ENCODE measurements around the gene WWOX. TPM values are rescaled to one million over a fixed set of nuclear protein-coding genes. Genes with fewer than 3 reads are reported as not detected.
"Not testable (repeated sequence)": the region's sequence is repeated elsewhere in the genome, so short reads cannot be mapped to it uniquely, and the experiment has no call there.

The WWOX gene
- total RNA-seq, 1 donor from 2014 or later: 16.7 TPM

- Histone ChIP-seq H3K27ac (ENCODE audit: low read depth, low read length) (no peak overlapping the region), H3K27me3 (ENCODE audit: control insufficient read depth in 3 of 3, insufficient read depth in 3 of 3, low read length in 3 of 3) (no peaks in the 10 kb centered on the region), H3K9ac (ENCODE audit: low read depth in 1 of 3, low read length in 3 of 3) (no peak overlapping the region), H3K9me3 (ENCODE audit: control insufficient read depth in 3 of 3, low read length in 3 of 3) (no peaks in the 10 kb centered on the region), H3K4me3 (ENCODE audit: low read length in 3 of 3) (no peak overlapping the region), H3K36me3 (ENCODE audit: control insufficient read depth in 3 of 3, insufficient read depth in 3 of 3, low read length in 3 of 3) (no peaks in the 10 kb centered on the region), H3K4me1 (ENCODE audit: control insufficient read depth in 3 of 3, insufficient read depth in 3 of 3, low read length in 3 of 3) (peaks cover 7 to 11% (median 10%) of the 10 kb centered on the region in 3 donors)
These were observed 411.0 kb downstream of the WWOX start for GRCh38 chr16:78510496-78510895.

- Histone ChIP-seq H3K27ac (ENCODE audit: low read depth, low read length) (no peak overlapping the region), H3K36me3 (ENCODE audit: control insufficient read depth in 3 of 3, insufficient read depth in 3 of 3, low read length in 3 of 3) (no peaks in the 10 kb centered on the region), H3K4me1 (ENCODE audit: control insufficient read depth in 3 of 3, insufficient read depth in 3 of 3, low read length in 3 of 3) (peaks cover 0 to 4% (median 0%) of the 10 kb centered on the region in 3 donors), H3K9ac (ENCODE audit: low read depth in 1 of 3, low read length in 3 of 3) (no peak overlapping the region), H3K27me3 (ENCODE audit: control insufficient read depth in 3 of 3, insufficient read depth in 3 of 3, low read length in 3 of 3) (no peaks in the 10 kb centered on the region), H3K9me3 (ENCODE audit: control insufficient read depth in 3 of 3, low read length in 3 of 3) (no peaks in the 10 kb centered on the region), H3K4me3 (ENCODE audit: low read length in 3 of 3) (no peak overlapping the region)
These were observed 414.4 kb downstream of the WWOX start for GRCh38 chr16:78513838-78514237.

- H3K27me3 ChIP-seq (ENCODE audit: control insufficient read depth in 3 of 3, insufficient read depth in 3 of 3, low read length in 3 of 3); H3K36me3 ChIP-seq (ENCODE audit: control insufficient read depth in 3 of 3, insufficient read depth in 3 of 3, low read length in 3 of 3); H3K4me1 ChIP-seq (ENCODE audit: control insufficient read depth in 3 of 3, insufficient read depth in 3 of 3, low read length in 3 of 3); H3K4me3 ChIP-seq (ENCODE audit: low read length in 3 of 3); H3K27ac ChIP-seq (ENCODE audit: low read depth, low read length); H3K9me3 ChIP-seq (ENCODE audit: control insufficient read depth in 3 of 3, low read length in 3 of 3); H3K9ac ChIP-seq (ENCODE audit: low read depth in 1 of 3, low read length in 3 of 3): not testable (repeated sequence)
These were observed 415.4 kb downstream of the WWOX start for GRCh38 chr16:78514888-78515287.

- Histone ChIP-seq H3K9me3 (ENCODE audit: control insufficient read depth in 3 of 3, low read length in 3 of 3) (no peaks in the 10 kb centered on the region), H3K4me3 (ENCODE audit: low read length in 3 of 3) (no peak overlapping the region), H3K36me3 (ENCODE audit: control insufficient read depth in 3 of 3, insufficient read depth in 3 of 3, low read length in 3 of 3) (no peaks in the 10 kb centered on the region), H3K27me3 (ENCODE audit: control insufficient read depth in 3 of 3, insufficient read depth in 3 of 3, low read length in 3 of 3) (no peaks in the 10 kb centered on the region), H3K9ac (ENCODE audit: low read depth in 1 of 3, low read length in 3 of 3) (no peak overlapping the region), H3K27ac (ENCODE audit: low read depth, low read length) (no peak overlapping the region), H3K4me1 (ENCODE audit: control insufficient read depth in 3 of 3, insufficient read depth in 3 of 3, low read length in 3 of 3) (peaks cover 0 to 4% (median 0%) of the 10 kb centered on the region in 3 donors)
These were observed 416.0 kb downstream of the WWOX start for GRCh38 chr16:78515421-78515820.

- H3K9me3 ChIP-seq (ENCODE audit: control insufficient read depth in 3 of 3, low read length in 3 of 3): no peaks in the 10 kb centered on the region
- H3K9ac ChIP-seq (ENCODE audit: low read depth in 1 of 3, low read length in 3 of 3): no peak overlapping the region
- no peaks in the 10 kb centered on the region for H3K36me3 ChIP-seq (ENCODE audit: control insufficient read depth in 3 of 3, insufficient read depth in 3 of 3, low read length in 3 of 3)
- H3K27me3 ChIP-seq (ENCODE audit: control insufficient read depth in 3 of 3, insufficient read depth in 3 of 3, low read length in 3 of 3): no peaks in the 10 kb centered on the region
- no peak overlapping the region for H3K4me3 ChIP-seq (ENCODE audit: low read length in 3 of 3)
- peaks cover 0 to 4% (median 0%) of the 10 kb centered on the region in 3 donors for H3K4me1 ChIP-seq (ENCODE audit: control insufficient read depth in 3 of 3, insufficient read depth in 3 of 3, low read length in 3 of 3)
- H3K27ac ChIP-seq (ENCODE audit: low read depth, low read length): no peak overlapping the region
These were observed 416.7 kb downstream of the WWOX start for GRCh38 chr16:78516006-78516736.

- Histone ChIP-seq H3K27me3 (ENCODE audit: control insufficient read depth in 3 of 3, insufficient read depth in 3 of 3, low read length in 3 of 3) (no peaks in the 10 kb centered on the region), H3K4me3 (ENCODE audit: low read length in 3 of 3) (no peak overlapping the region), H3K27ac (ENCODE audit: low read depth, low read length) (no peak overlapping the region), H3K4me1 (ENCODE audit: control insufficient read depth in 3 of 3, insufficient read depth in 3 of 3, low read length in 3 of 3) (peaks cover 0 to 4% (median 0%) of the 10 kb centered on the region in 3 donors), H3K36me3 (ENCODE audit: control insufficient read depth in 3 of 3, insufficient read depth in 3 of 3, low read length in 3 of 3) (no peaks in the 10 kb centered on the region), H3K9me3 (ENCODE audit: control insufficient read depth in 3 of 3, low read length in 3 of 3) (no peaks in the 10 kb centered on the region), H3K9ac (ENCODE audit: low read depth in 1 of 3, low read length in 3 of 3) (no peak overlapping the region)
These were observed 420.4 kb downstream of the WWOX start for GRCh38 chr16:78519896-78520295.

GRCh38 chr16:78520470-78520869 is 421.0 kb downstream of the WWOX start:
- no peak overlapping the region for H3K4me3 ChIP-seq (ENCODE audit: low read length in 3 of 3)
- H3K4me1 ChIP-seq (ENCODE audit: control insufficient read depth in 3 of 3, insufficient read depth in 3 of 3, low read length in 3 of 3): peaks cover 0 to under 1% (median 0%) of the 10 kb centered on the region in 3 donors
- no peaks in the 10 kb centered on the region for H3K27me3 ChIP-seq (ENCODE audit: control insufficient read depth in 3 of 3, insufficient read depth in 3 of 3, low read length in 3 of 3)
- no peak overlapping the region for H3K9ac ChIP-seq (ENCODE audit: low read depth in 1 of 3, low read length in 3 of 3)
- no peaks in the 10 kb centered on the region for H3K36me3 ChIP-seq (ENCODE audit: control insufficient read depth in 3 of 3, insufficient read depth in 3 of 3, low read length in 3 of 3)
- no peaks in the 10 kb centered on the region for H3K9me3 ChIP-seq (ENCODE audit: control insufficient read depth in 3 of 3, low read length in 3 of 3)
- H3K27ac ChIP-seq (ENCODE audit: low read depth, low read length): no peak overlapping the region

- H3K27ac ChIP-seq (ENCODE audit: low read depth, low read length): no peak overlapping the region
- H3K4me1 ChIP-seq (ENCODE audit: control insufficient read depth in 3 of 3, insufficient read depth in 3 of 3, low read length in 3 of 3): no peaks in the 10 kb centered on the region
- no peaks in the 10 kb centered on the region for H3K9me3 ChIP-seq (ENCODE audit: control insufficient read depth in 3 of 3, low read length in 3 of 3)
- H3K9ac ChIP-seq (ENCODE audit: low read depth in 1 of 3, low read length in 3 of 3): no peak overlapping the region
- no peaks in the 10 kb centered on the region for H3K27me3 ChIP-seq (ENCODE audit: control insufficient read depth in 3 of 3, insufficient read depth in 3 of 3, low read length in 3 of 3)
- no peak overlapping the region for H3K4me3 ChIP-seq (ENCODE audit: low read length in 3 of 3)
- H3K36me3 ChIP-seq (ENCODE audit: control insufficient read depth in 3 of 3, insufficient read depth in 3 of 3, low read length in 3 of 3): no peaks in the 10 kb centered on the region
These were observed 422.9 kb downstream of the WWOX start for GRCh38 chr16:78522327-78522726.

- no peak overlapping the region for H3K27ac ChIP-seq (ENCODE audit: low read depth, low read length)
- no peak overlapping the region for H3K4me3 ChIP-seq (ENCODE audit: low read length in 3 of 3)
- no peaks in the 10 kb centered on the region for H3K9me3 ChIP-seq (ENCODE audit: control insufficient read depth in 3 of 3, low read length in 3 of 3)
- H3K27me3 ChIP-seq (ENCODE audit: control insufficient read depth in 3 of 3, insufficient read depth in 3 of 3, low read length in 3 of 3): no peaks in the 10 kb centered on the region
- H3K4me1 ChIP-seq (ENCODE audit: control insufficient read depth in 3 of 3, insufficient read depth in 3 of 3, low read length in 3 of 3): no peaks in the 10 kb centered on the region
- no peak overlapping the region for H3K9ac ChIP-seq (ENCODE audit: low read depth in 1 of 3, low read length in 3 of 3)
- H3K36me3 ChIP-seq (ENCODE audit: control insufficient read depth in 3 of 3, insufficient read depth in 3 of 3, low read length in 3 of 3): no peaks in the 10 kb centered on the region
These were observed 423.9 kb downstream of the WWOX start for GRCh38 chr16:78523212-78523985.

- Histone ChIP-seq H3K4me1 (ENCODE audit: control insufficient read depth in 3 of 3, insufficient read depth in 3 of 3, low read length in 3 of 3) (no peaks in the 10 kb centered on the region), H3K4me3 (ENCODE audit: low read length in 3 of 3) (no peak overlapping the region), H3K36me3 (ENCODE audit: control insufficient read depth in 3 of 3, insufficient read depth in 3 of 3, low read length in 3 of 3) (no peaks in the 10 kb centered on the region), H3K9me3 (ENCODE audit: control insufficient read depth in 3 of 3, low read length in 3 of 3) (no peaks in the 10 kb centered on the region), H3K27ac (ENCODE audit: low read depth, low read length) (no peak overlapping the region), H3K27me3 (ENCODE audit: control insufficient read depth in 3 of 3, insufficient read depth in 3 of 3, low read length in 3 of 3) (no peaks in the 10 kb centered on the region), H3K9ac (ENCODE audit: low read depth in 1 of 3, low read length in 3 of 3) (no peak overlapping the region)
These were observed 424.7 kb downstream of the WWOX start for GRCh38 chr16:78524066-78524595.
